ENCODE data around the gene CACNA1G.

The CACNA1G gene

GRCh38 chr17:50570528-50570927 is 10.0 kb downstream of the CACNA1G start:
- no peak for DNase-seq (ENCODE audit: low read depth in 2 of 2)
- no peak overlapping the region for H3K4me3 ChIP-seq (replicated peaks in 1 of 2; ENCODE audit: low read depth in 2 of 2, low read length in 2 of 2)
- TF ChIP-seq CTCF (IDR thresholded peaks at IDR 0.05; ENCODE audit: low read depth, low read length) = no peak

DNA sequence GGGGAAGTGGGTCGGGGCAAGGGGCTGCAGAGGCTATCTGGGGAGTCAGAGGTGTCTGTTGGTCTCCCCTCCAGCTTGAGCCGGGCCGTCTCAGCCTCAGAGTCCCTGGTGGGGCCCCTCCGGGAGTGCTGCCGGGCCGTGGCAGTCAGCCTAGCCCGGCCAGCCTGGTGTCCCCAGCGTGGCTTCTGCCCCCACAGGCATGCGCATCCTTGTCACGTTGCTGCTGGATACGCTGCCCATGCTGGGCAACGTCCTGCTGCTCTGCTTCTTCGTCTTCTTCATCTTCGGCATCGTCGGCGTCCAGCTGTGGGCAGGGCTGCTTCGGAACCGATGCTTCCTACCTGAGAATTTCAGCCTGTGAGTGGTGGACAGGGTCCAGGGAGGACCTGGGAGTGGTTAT is 11.2 kb downstream of the CACNA1G start:
- TF ChIP-seq CTCF (IDR thresholded peaks at IDR 0.05; ENCODE audit: low read depth, low read length) = no peak
- DNase-seq (ENCODE audit: low read depth in 2 of 2) = no peak
- no peak overlapping the region for H3K4me3 ChIP-seq (replicated peaks in 1 of 2; ENCODE audit: low read depth in 2 of 2, low read length in 2 of 2)

GRCh38 chr17:50572541-50572940 is 12.0 kb downstream of the CACNA1G start:
- no peak for TF ChIP-seq CTCF (IDR thresholded peaks at IDR 0.05; ENCODE audit: low read depth, low read length)
- DNase-seq (ENCODE audit: low read depth in 2 of 2) = no peak
- no peak overlapping the region for H3K4me3 ChIP-seq (replicated peaks in 1 of 2; ENCODE audit: low read depth in 2 of 2, low read length in 2 of 2)

DNA sequence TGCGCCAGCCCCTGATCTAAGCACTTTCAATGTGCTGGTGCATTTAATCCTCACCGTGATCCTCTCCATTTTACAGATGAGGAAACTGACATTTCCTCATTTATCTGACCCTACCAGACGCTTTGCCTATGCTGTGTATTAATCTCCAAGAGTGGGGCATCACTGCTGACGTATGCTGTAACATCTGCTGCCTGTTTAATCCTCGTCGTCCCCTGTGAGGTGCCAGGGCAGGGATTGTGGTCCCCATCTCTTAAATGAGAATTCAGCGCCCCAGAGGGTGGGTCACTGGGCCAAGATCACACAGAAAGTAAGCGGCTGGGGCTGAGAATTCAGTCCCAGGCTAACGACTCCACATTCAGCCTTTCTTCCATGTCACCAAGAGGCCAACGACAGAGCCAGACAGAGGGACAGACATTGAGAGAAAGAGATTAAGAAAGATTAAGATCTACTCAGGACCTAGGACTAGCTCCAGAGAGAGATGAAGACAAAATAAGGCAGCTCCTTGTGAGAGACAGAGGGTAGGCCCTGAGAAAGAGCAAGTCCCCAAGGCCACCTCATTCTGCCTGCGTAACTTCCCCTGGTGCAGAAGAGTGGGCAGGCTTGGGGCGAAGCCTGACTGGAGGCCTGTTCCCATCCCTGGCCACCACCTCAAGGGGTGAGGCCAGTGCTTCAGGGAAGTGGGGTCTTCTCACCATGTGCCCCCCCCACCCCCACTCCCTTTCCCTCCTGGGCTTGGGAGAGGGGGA is 13.5 kb downstream of the CACNA1G start:
- DNase-seq (ENCODE audit: low read depth in 2 of 2) = no peak
- no peak for TF ChIP-seq CTCF (IDR thresholded peaks at IDR 0.05; ENCODE audit: low read depth, low read length)
- H3K4me3 ChIP-seq (replicated peaks in 1 of 2; ENCODE audit: low read depth in 2 of 2, low read length in 2 of 2) = no peak overlapping the region

GRCh38 chr17:50575581-50576210 is 15.2 kb downstream of the CACNA1G start:
- no peak for TF ChIP-seq CTCF (IDR thresholded peaks at IDR 0.05; ENCODE audit: low read depth, low read length)
- H3K4me3 ChIP-seq (replicated peaks in 1 of 2; ENCODE audit: low read depth in 2 of 2, low read length in 2 of 2) = no peak overlapping the region
- no peak for DNase-seq (ENCODE audit: low read depth in 2 of 2)

- no peak for DNase-seq (ENCODE audit: low read depth in 2 of 2)
- H3K4me3 ChIP-seq (replicated peaks in 1 of 2; ENCODE audit: low read depth in 2 of 2, low read length in 2 of 2) = no peak overlapping the region
- TF ChIP-seq CTCF (IDR thresholded peaks at IDR 0.05; ENCODE audit: low read depth, low read length) = no peak
Measured at GRCh38 chr17:50576864-50577263, 16.3 kb downstream of the CACNA1G start.
